ENCODE results near the gene DHX16.
"Not testable (repeated sequence)": the region's sequence is repeated elsewhere in the genome, so short reads cannot be mapped to it uniquely, and the experiment has no call there.

DHX16 gene

GRCh38 chr6:30672445-30673253 lies at the start of gene DHX16:
DHX16 (minus strand) TSS chr6:30673006; CDS start chr6:30672841, 165 bp downstream.
- DNase-seq = peak; percentile 94

GRCh38 chr6:30722025-30722279 lies 49.1 kb upstream of the DHX16 start:
- DNase-seq = peak; percentile 36

GRCh38 chr6:30721198-30722024 lies 48.6 kb upstream of the DHX16 start:
- peak; percentile 98 for DNase-seq

GRCh38 chr6:30720738-30721197 lies 48.0 kb upstream of the DHX16 start:
- peak; percentile 82 for DNase-seq

- peak; percentile 97 for DNase-seq
Observed at GRCh38 chr6:30719791-30720737, 47.3 kb upstream of the DHX16 start, which contains the start of gene TUBB. TUBB (plus strand) TSS chr6:30720352; CDS start chr6:30720507, 155 bp downstream.

- no peak for DNase-seq
Observed at GRCh38 chr6:30719356-30719755, 46.5 kb upstream of the DHX16 start.

- DNase-seq = not testable (repeated sequence)
Observed at GRCh38 chr6:30717845-30718720, 45.3 kb upstream of the DHX16 start.

GRCh38 chr6:30717129-30717844 lies 44.5 kb upstream of the DHX16 start, which contains the start of gene MDC1:
MDC1 (minus strand) TSS chr6:30717281; CDS start chr6:30715175, 2,106 bp downstream.
- peak; percentile 99 for DNase-seq

GRCh38 chr6:30716879-30717128 lies 44.0 kb upstream of the DHX16 start:
- DNase-seq = no peak

- DNase-seq = no peak
Observed at GRCh38 chr6:30714263-30714662, 41.5 kb upstream of the DHX16 start.

- DNase-seq = no peak
Observed at GRCh38 chr6:30712441-30712945, 39.7 kb upstream of the DHX16 start.

- no peak for DNase-seq
Observed at GRCh38 chr6:30711758-30712380, 39.1 kb upstream of the DHX16 start.

- no peak for DNase-seq
Observed at GRCh38 chr6:30709101-30709868, 36.5 kb upstream of the DHX16 start.

GRCh38 chr6:30707281-30707850 lies 34.6 kb upstream of the DHX16 start:
- DNase-seq = no peak

- no peak for DNase-seq
Observed at GRCh38 chr6:30705620-30706019, 32.8 kb upstream of the DHX16 start.

GRCh38 chr6:30703821-30704220 lies 31.0 kb upstream of the DHX16 start:
- no peak for DNase-seq

GRCh38 chr6:30703011-30703410 lies 30.2 kb upstream of the DHX16 start:
- no peak for DNase-seq

GRCh38 chr6:30700340-30700739 lies 27.5 kb upstream of the DHX16 start:
- no peak for DNase-seq

- DNase-seq = no peak
Observed at GRCh38 chr6:30696432-30696831, 23.6 kb upstream of the DHX16 start.
